H9 (cell line): ENCODE results near the gene LEFTY2. TPM values are rescaled to one million over a fixed set of nuclear protein-coding genes. Genes with fewer than 3 reads are reported as not detected.
"Not testable (repeated sequence)": the region's sequence is repeated elsewhere in the genome, so short reads cannot be mapped to it uniquely, and the experiment has no call there.

Source experiments
- DNase-seq: peaks from one replicate; pipeline ENCODE4 v3.0.0-alpha.2; 2017
- H2AFZ ChIP-seq: one replicate; pipeline ENCODE4 v1.6.1; 2013; ENCODE audit warnings: mild to moderate bottlenecking, low read length, control low read depth, moderate library complexity
- H2AK5ac ChIP-seq: 2 replicates; pipeline ENCODE4 v1.6.1; 2013; ENCODE audit warnings: low read length, control low read depth, mixed read lengths; ENCODE audit not compliant: insufficient read length
- H2BK120ac ChIP-seq: one replicate; pipeline ENCODE4 v1.6.1; 2013; ENCODE audit warnings: low read depth, mild to moderate bottlenecking, low read length, control low read depth, inconsistent platforms; ENCODE audit not compliant: poor library complexity, severe bottlenecking
- H2BK12ac ChIP-seq: 2 replicates; pipeline ENCODE4 v1.6.1; 2013; ENCODE audit warnings: low read length, control low read depth, mixed read lengths, low read depth; ENCODE audit not compliant: insufficient read length
- H2BK15ac ChIP-seq: 2 replicates; pipeline ENCODE4 v1.6.1; 2013; ENCODE audit warnings: low read depth, low read length, control low read depth
- H2BK20ac ChIP-seq: one replicate; pipeline ENCODE4 v1.6.1; 2013; ENCODE audit warnings: low read depth, mild to moderate bottlenecking, low read length, control low read depth, inconsistent platforms; ENCODE audit not compliant: poor library complexity, severe bottlenecking
- H2BK5ac ChIP-seq: 2 replicates; pipeline ENCODE4 v1.6.1; 2013; ENCODE audit warnings: low read length, control low read depth, mixed read lengths; ENCODE audit not compliant: insufficient read length
- H3K14ac ChIP-seq: 2 replicates; pipeline ENCODE4 v1.6.1; 2013; ENCODE audit warnings: low read length, control low read depth; ENCODE audit not compliant: insufficient read depth
- H3K18ac ChIP-seq: 2 replicates; pipeline ENCODE4 v1.6.1; 2013; ENCODE audit warnings: low read depth, mild to moderate bottlenecking, mixed read lengths, low read length, control low read depth; ENCODE audit not compliant: insufficient read length
- H3K23ac ChIP-seq: 2 replicates; pipeline ENCODE4 v1.6.1; 2013; ENCODE audit warnings: low read length, control low read depth, mixed read lengths, low read depth; ENCODE audit not compliant: insufficient read length
- H3K23me2 ChIP-seq: 2 replicates; pipeline ENCODE4 v1.6.1; 2013; ENCODE audit warnings: low read depth, mild to moderate bottlenecking, mixed read lengths, low read length, control low read depth; ENCODE audit not compliant: insufficient read length, poor library complexity, severe bottlenecking
- H3K27ac ChIP-seq: 2 replicates; pipeline ENCODE4 v1.5.1; 2013; ENCODE audit warnings: low read length, control low read depth, mixed read lengths, low read depth; ENCODE audit not compliant: insufficient read length
- H3K27me3 ChIP-seq: 2 replicates; pipeline ENCODE4 v1.6.1; 2013; ENCODE audit warnings: low read length, control low read depth, inconsistent platforms; ENCODE audit not compliant: insufficient read depth
- H3K4ac ChIP-seq: 2 replicates; pipeline ENCODE4 v1.6.1; 2013; ENCODE audit warnings: low read depth, mild to moderate bottlenecking, control low read depth, inconsistent platforms, low read length, moderate library complexity
- H3K4me1 ChIP-seq: 2 replicates; pipeline ENCODE4 v1.6.1; 2013; ENCODE audit warnings: low read length, control low read depth, inconsistent platforms; ENCODE audit not compliant: insufficient read depth
- H3K4me2 ChIP-seq: 2 replicates; pipeline ENCODE4 v1.6.1; 2013; ENCODE audit warnings: low read length, control low read depth, mixed read lengths; ENCODE audit not compliant: insufficient read length, insufficient read depth
- H3K56ac ChIP-seq: 2 replicates; pipeline ENCODE4 v1.6.1; 2013; ENCODE audit warnings: low read depth, mild to moderate bottlenecking, mixed read lengths, low read length, control low read depth; ENCODE audit not compliant: insufficient read length
- H3K79me1 ChIP-seq: 2 replicates; pipeline ENCODE4 v1.6.1; 2013; ENCODE audit warnings: low read depth, mild to moderate bottlenecking, moderate library complexity, low read length, control low read depth, inconsistent platforms; ENCODE audit not compliant: insufficient read depth, poor library complexity, severe bottlenecking
- H3K79me2 ChIP-seq: 2 replicates; pipeline ENCODE4 v1.6.1; 2013; ENCODE audit warnings: low read length, control low read depth, inconsistent platforms; ENCODE audit not compliant: insufficient read depth
- H3K9ac ChIP-seq: 2 replicates; pipeline ENCODE4 v1.6.1; 2013; ENCODE audit warnings: low read length, control low read depth, mixed read lengths; ENCODE audit not compliant: insufficient read length; ENCODE audit errors: extremely low read depth
- H3K9me3 ChIP-seq: one replicate; pipeline ENCODE4 v1.6.1; 2013; ENCODE audit warnings: low read depth, low read length, inconsistent platforms; ENCODE audit not compliant: control insufficient read depth
- H3T11ph ChIP-seq: one replicate; pipeline ENCODE4 v1.6.1; 2013; ENCODE audit warnings: mild to moderate bottlenecking, low read length, control low read depth, inconsistent platforms
- H4K20me1 ChIP-seq: one replicate; pipeline ENCODE4 v1.6.1; 2013; ENCODE audit not compliant: control insufficient read depth, insufficient read length, insufficient read depth
- H4K5ac ChIP-seq: 2 replicates; pipeline ENCODE4 v1.6.1; 2013; ENCODE audit warnings: low read depth, mild to moderate bottlenecking, mixed read lengths, low read length, control low read depth; ENCODE audit not compliant: insufficient read length
- H4K8ac ChIP-seq: replicated peaks from 2 replicates; pipeline ENCODE4 v1.6.1; 2013; ENCODE audit warnings: low read length, control low read depth, mixed read lengths, low read depth; ENCODE audit not compliant: insufficient read length
- H4K91ac ChIP-seq: 2 replicates; pipeline ENCODE4 v1.6.1; 2013; ENCODE audit warnings: low read depth, mild to moderate bottlenecking, moderate library complexity, mixed read lengths, low read length, control low read depth; ENCODE audit not compliant: insufficient read length
- H3K27ac Mint-ChIP-seq, 3 experiments: 2 replicates in 2 of 3; 3 replicates in 1 of 3; pipeline ENCODE4 v1.8.0; 2020 to 2021; ENCODE audit warnings: mixed read lengths in 3 of 3, mild to moderate bottlenecking in 1 of 3, moderate library complexity in 1 of 3
- H3K27me3 Mint-ChIP-seq: 2 replicates; pipeline ENCODE4 v1.8.0; 2021; ENCODE audit warnings: low read depth, mild to moderate bottlenecking, moderate library complexity, mixed read lengths
- H3K36me3 Mint-ChIP-seq, 3 experiments: 2 replicates in 2 of 3; 3 replicates in 1 of 3; pipeline ENCODE4 v1.8.0; 2020 to 2021; ENCODE audit warnings: low read depth in 3 of 3, mixed read lengths in 3 of 3; ENCODE audit not compliant: insufficient read depth in 1 of 3
- H3K4me1 Mint-ChIP-seq, 2 experiments: 2 replicates each; pipeline ENCODE4 v1.8.0; 2020; ENCODE audit warnings: mixed read lengths in 2 of 2
- H3K4me3 Mint-ChIP-seq, 2 experiments: 2 replicates in 1 of 2; 3 replicates in 1 of 2; pipeline ENCODE4 v1.8.0; 2020 to 2021; ENCODE audit warnings: mild to moderate bottlenecking in 2 of 2, mixed read lengths in 2 of 2, moderate library complexity in 1 of 2
- H3K9me3 Mint-ChIP-seq, 2 experiments: 2 replicates in 1 of 2; 3 replicates in 1 of 2; pipeline ENCODE4 v1.8.0; 2020; ENCODE audit warnings: mild to moderate bottlenecking in 2 of 2, mixed read lengths in 2 of 2, moderate library complexity in 1 of 2
- CTCF ChIP-seq: fragments of 200-600 bp; sonication (generic); conservative IDR thresholded peaks from 3 replicates; pipeline ENCODE4 v1.8.0; 2021; ENCODE audit warnings: antibody characterized with exemption, mild to moderate bottlenecking
- WGBS: extraction: QIAGEN DNeasy Blood & Tissue Kit; methylation state at CpG from one replicate; pipeline ENCODE4 v1.1.7; 2013; ENCODE audit warnings: missing lambda C conversion rate, low lambda C conversion rate, mixed read lengths; ENCODE audit not compliant: insufficient read length; ENCODE audit errors: extremely low coverage; 5-methylcytosine and 5-hydroxymethylcytosine counted together
- total RNA-seq: library from RNA; stranded (reverse); gene quantifications from 2 replicates; pipeline ENCODE4 v1.2.1, GENCODE V29; 2021

LEFTY2 gene
- total RNA-seq, 1 experiment from 2014 or later, result 16.3 TPM

- no peak overlapping the region for H3T11ph ChIP-seq
- H2BK15ac ChIP-seq, result no peak overlapping the region
- no peak overlapping the region for H3K4me2 ChIP-seq
- H3K14ac ChIP-seq, result no peak overlapping the region
- H4K5ac ChIP-seq, result no peak overlapping the region
- H3K56ac ChIP-seq, result no peak overlapping the region
- H2BK20ac ChIP-seq, result no peak overlapping the region
- no peaks in the 10 kb centered on the region for H4K20me1 ChIP-seq
- no peak overlapping the region for H2AK5ac ChIP-seq
- no peak overlapping the region for H3K27ac Mint-ChIP-seq
- H3K18ac ChIP-seq, result no peak overlapping the region
- no peak overlapping the region for H2AFZ ChIP-seq
- H3K23me2 ChIP-seq, result no peaks in the 10 kb centered on the region
- H2BK120ac ChIP-seq, result no peak overlapping the region
- H4K91ac ChIP-seq, result no peak overlapping the region
- H2BK12ac ChIP-seq, result no peak overlapping the region
- H3K4ac ChIP-seq, result no peak overlapping the region
- DNase-seq, result no peak
- H3K9ac ChIP-seq, result no peak overlapping the region
- no peak for TF ChIP-seq CTCF
- H3K79me1 ChIP-seq, result no peaks in the 10 kb centered on the region
- peaks cover 7% of the 10 kb centered on the region in 2 experiments for H3K4me1 Mint-ChIP-seq
- no peak overlapping the region for H3K23ac ChIP-seq
- H3K27me3 ChIP-seq, result no peaks in the 10 kb centered on the region
- H3K4me1 ChIP-seq, result no peaks in the 10 kb centered on the region
- H3K27me3 Mint-ChIP-seq, result no peaks in the 10 kb centered on the region
- H2BK5ac ChIP-seq, result no peak overlapping the region
- no peak overlapping the region for H4K8ac ChIP-seq
- no peaks in the 10 kb centered on the region for H3K9me3 Mint-ChIP-seq
- H3K27ac ChIP-seq, result no peak overlapping the region
- H3K4me3 Mint-ChIP-seq, result no peak overlapping the region
- H3K9me3 ChIP-seq, result no peaks in the 10 kb centered on the region
- WGBS, result no CpG with 5 or more reads among the region's 2 CpGs
- no peaks in the 10 kb centered on the region for H3K36me3 Mint-ChIP-seq
- H3K79me2 ChIP-seq, result no peaks in the 10 kb centered on the region
Measured at GRCh38 chr1:225930566-225930965, 10.5 kb downstream of the LEFTY2 start.

- not testable (repeated sequence) for H3K23me2 ChIP-seq, H3K56ac ChIP-seq, H3K14ac ChIP-seq, H3K27ac ChIP-seq, H3K4me2 ChIP-seq, H3K27me3 Mint-ChIP-seq, H3K23ac ChIP-seq, H3K18ac ChIP-seq, H2BK12ac ChIP-seq, H3K79me2 ChIP-seq, DNase-seq, H4K5ac ChIP-seq, H2BK120ac ChIP-seq, H4K91ac ChIP-seq, H3K36me3 Mint-ChIP-seq, H2BK15ac ChIP-seq, H3K27me3 ChIP-seq, H3K4ac ChIP-seq, H3K79me1 ChIP-seq, H3K4me1 ChIP-seq, H4K8ac ChIP-seq, H2AFZ ChIP-seq, H3K4me3 Mint-ChIP-seq, H2BK5ac ChIP-seq, H3K9me3 ChIP-seq, H4K20me1 ChIP-seq, H3K9me3 Mint-ChIP-seq, H2AK5ac ChIP-seq, H3T11ph ChIP-seq, H2BK20ac ChIP-seq, H3K9ac ChIP-seq
- Mint-ChIP-seq H3K27ac (peak overlapping the region in 1 of 3 experiments; percentile 80; a peak in 1 of 7 replicates), H3K4me1 (peaks cover 7 to 13% of the 10 kb centered on the region in 2 experiments)
- no CpG with 5 or more reads among the region's 3 CpGs for WGBS
Measured at GRCh38 chr1:225929462-225929861, 11.6 kb downstream of the LEFTY2 start.
